CD4-positive, alpha-beta T cell (primary cell): ENCODE data around the gene FBXL14. TPM values are rescaled to one million over a fixed set of nuclear protein-coding genes. Genes with fewer than 3 reads are reported as not detected.

ENCODE experiments used
- ATAC-seq: fragments of 200-7000 bp; cut with Tn5 transposase; one replicate; pipeline ENCODE4 v1.10.0; 2022; ENCODE audit warnings: mild to moderate bottlenecking; ENCODE audit not compliant: poor library complexity
- CTCF ChIA-PET: fragments of 350-600 bp; sonication (Branson Sonifier 250); formaldehyde crosslinking; loops from one replicate; lab custom pipeline; 2021; ENCODE audit warnings: antibody characterized with exemption, inconsistent platforms; lab: Charles Lee
- POLR2A ChIA-PET: fragments of 350-600 bp; sonication (Branson Sonifier 250); formaldehyde crosslinking; loops from one replicate; lab custom pipeline; 2021; ENCODE audit warnings: antibody characterized with exemption, inconsistent platforms; lab: Charles Lee
- DNase-seq, 14 experiments: peaks; one replicate each; pipeline ENCODE4 v3.0.0-alpha.2; 2013 to 2020; ENCODE audit warnings: mixed read lengths in 2 of 14
- H3K27ac ChIP-seq, 2 donors: one replicate each; pipeline versions ENCODE4 v1.5.1 to v1.7.0; 2013; ENCODE audit warnings: low read length in 2 of 2, low read depth in 1 of 2, mild to moderate bottlenecking in 1 of 2
- H3K27me3 ChIP-seq, 2 experiments: 1 replicate in 1 of 2; 2 replicates in 1 of 2; pipeline versions ENCODE4 v1.6.1 to v1.7.0; 2013; ENCODE audit warnings: low read length in 2 of 2, control low read depth in 1 of 2, mild to moderate bottlenecking in 1 of 2, moderate library complexity in 1 of 2; ENCODE audit not compliant: insufficient read depth in 2 of 2, control insufficient read depth in 1 of 2
- H3K36me3 ChIP-seq: one replicate; pipeline ENCODE4 v1.6.1; 2013; ENCODE audit warnings: low read length, control low read depth; ENCODE audit not compliant: insufficient read depth
- H3K4me1 ChIP-seq: one replicate; pipeline ENCODE4 v1.6.1; 2013; ENCODE audit warnings: low read length, control low read depth; ENCODE audit not compliant: insufficient read depth
- H3K4me3 ChIP-seq: one replicate; pipeline ENCODE4 v1.5.1; 2013; ENCODE audit warnings: mild to moderate bottlenecking, low read length, moderate library complexity
- H3K9me3 ChIP-seq, 2 experiments: 1 replicate in 1 of 2; 2 replicates in 1 of 2; pipeline versions ENCODE4 v1.6.1 to v1.7.0; 2013; ENCODE audit warnings: low read length in 2 of 2, mild to moderate bottlenecking in 2 of 2, control low read depth in 1 of 2, moderate library complexity in 1 of 2; ENCODE audit not compliant: control insufficient read depth in 1 of 2, insufficient read depth in 1 of 2
- H3K27ac Mint-ChIP-seq: one replicate; pipeline ENCODE4 v1.8.0; 2020; ENCODE audit warnings: mixed read lengths
- H3K27me3 Mint-ChIP-seq: one replicate; pipeline ENCODE4 v1.8.0; 2021; ENCODE audit warnings: mixed read lengths
- H3K36me3 Mint-ChIP-seq: one replicate; pipeline ENCODE4 v1.8.0; 2021; ENCODE audit warnings: low read depth, mixed read lengths
- H3K4me1 Mint-ChIP-seq: one replicate; pipeline ENCODE4 v1.8.0; 2021; ENCODE audit warnings: low read depth, mixed read lengths
- H3K4me3 Mint-ChIP-seq: one replicate; pipeline ENCODE4 v1.8.0; 2020; ENCODE audit warnings: mild to moderate bottlenecking, mixed read lengths
- H3K9me3 Mint-ChIP-seq: one replicate; pipeline ENCODE4 v1.8.0; 2020; ENCODE audit warnings: mixed read lengths
- CTCF ChIP-seq: fragments of 200-600 bp; IDR thresholded peaks from one replicate; pipeline ENCODE4 v1.8.0; 2022; ENCODE audit warnings: antibody characterized with exemption, mild to moderate bottlenecking
- intact Hi-C, 2 experiments: fragments of 100-400 bp; cut with DNase I in 1 of 2; cut with micrococcal nuclease in 1 of 2; formaldehyde crosslinking; loops; one replicate each; pipeline versions ENCODE4 v1.15.1 to v1.9.0; 2023 to 2025; cut with DNase I, micrococcal nuclease
- total RNA-seq, 174 experiments: library from RNA in 2 of 174; stranded (reverse) in 2 of 174; gene quantifications; one replicate each; pipeline ENCODE4 v1.2.3 and lab custom pipeline; 2021 to 2026

The FBXL14 gene
- total RNA-seq, 2 experiments from 2014 or later, result 32.3 to 33.6 TPM

- H3K4me1 ChIP-seq, result peaks cover 3% of the 10 kb centered on the region
- no peaks in the 10 kb centered on the region for H3K36me3 ChIP-seq
- Mint-ChIP-seq H3K4me3 (no peak overlapping the region), H3K27ac (no peak overlapping the region), H3K4me1 (no peaks in the 10 kb centered on the region), H3K9me3 (no peaks in the 10 kb centered on the region), H3K27me3 (peaks cover 4% of the 10 kb centered on the region), H3K36me3 (no peaks in the 10 kb centered on the region)
- TF ChIP-seq CTCF, result no peak
- ChIA-PET POLR2A (no interaction called here), CTCF (interaction anchor here (0.8 to 1.4 kb wide), 2 partner anchors 10 to 153 kb away, joined by 3 to 5 read pairs; no protein-coding TSS in a partner anchor)
- H3K27me3 ChIP-seq, result no peaks in the 10 kb centered on the region
- H3K4me3 ChIP-seq, result no peak overlapping the region
- no peak overlapping the region for H3K27ac ChIP-seq
- H3K9me3 ChIP-seq, result no peaks in the 10 kb centered on the region
- DNase-seq, result no peak
- ATAC-seq, result no peak
- intact Hi-C loops, result no loop called here
Observed at GRCh38 chr12:1643043-1643442, 48.7 kb upstream of the FBXL14 start.

- Mint-ChIP-seq H3K4me3 (no peak overlapping the region), H3K27me3 (peaks cover 4% of the 10 kb centered on the region), H3K4me1 (no peaks in the 10 kb centered on the region), H3K27ac (no peak overlapping the region), H3K9me3 (no peaks in the 10 kb centered on the region), H3K36me3 (no peaks in the 10 kb centered on the region)
- no peaks in the 10 kb centered on the region for H3K27me3 ChIP-seq
- ChIA-PET POLR2A (no interaction called here), CTCF (no interaction called here)
- no peak overlapping the region for H3K27ac ChIP-seq
- intact Hi-C loops, result no loop called here
- no peak for ATAC-seq
- no peak overlapping the region for H3K4me3 ChIP-seq
- no peaks in the 10 kb centered on the region for H3K36me3 ChIP-seq
- no peak for TF ChIP-seq CTCF
- H3K9me3 ChIP-seq, result no peaks in the 10 kb centered on the region
- DNase-seq, result no peak
- peaks cover 3% of the 10 kb centered on the region for H3K4me1 ChIP-seq
Observed at GRCh38 chr12:1642513-1642912, 48.1 kb upstream of the FBXL14 start.

GRCh38 chr12:1640328-1641234, 46.2 kb upstream of the FBXL14 start:
- Mint-ChIP-seq H3K4me3 (no peak overlapping the region), H3K27ac (no peak overlapping the region), H3K27me3 (peaks cover 8% of the 10 kb centered on the region), H3K9me3 (no peaks in the 10 kb centered on the region), H3K4me1 (no peaks in the 10 kb centered on the region), H3K36me3 (no peaks in the 10 kb centered on the region)
- intact Hi-C loops, result no loop called here
- no peak for DNase-seq
- ATAC-seq, result no peak
- Histone ChIP-seq H3K36me3 (no peaks in the 10 kb centered on the region), H3K27ac (no peak overlapping the region), H3K4me1 (peaks cover 1% of the 10 kb centered on the region), H3K4me3 (no peak overlapping the region), H3K9me3 (no peaks in the 10 kb centered on the region), H3K27me3 (no peaks in the 10 kb centered on the region)
- no peak for TF ChIP-seq CTCF
- ChIA-PET POLR2A (no interaction called here), CTCF (interaction anchor here (1.2 kb wide), 1 partner anchor 300 kb away, joined by 3 read pairs; no protein-coding TSS in a partner anchor)
